ENCODE data around the gene DPF3.

The DPF3 gene

DNA sequence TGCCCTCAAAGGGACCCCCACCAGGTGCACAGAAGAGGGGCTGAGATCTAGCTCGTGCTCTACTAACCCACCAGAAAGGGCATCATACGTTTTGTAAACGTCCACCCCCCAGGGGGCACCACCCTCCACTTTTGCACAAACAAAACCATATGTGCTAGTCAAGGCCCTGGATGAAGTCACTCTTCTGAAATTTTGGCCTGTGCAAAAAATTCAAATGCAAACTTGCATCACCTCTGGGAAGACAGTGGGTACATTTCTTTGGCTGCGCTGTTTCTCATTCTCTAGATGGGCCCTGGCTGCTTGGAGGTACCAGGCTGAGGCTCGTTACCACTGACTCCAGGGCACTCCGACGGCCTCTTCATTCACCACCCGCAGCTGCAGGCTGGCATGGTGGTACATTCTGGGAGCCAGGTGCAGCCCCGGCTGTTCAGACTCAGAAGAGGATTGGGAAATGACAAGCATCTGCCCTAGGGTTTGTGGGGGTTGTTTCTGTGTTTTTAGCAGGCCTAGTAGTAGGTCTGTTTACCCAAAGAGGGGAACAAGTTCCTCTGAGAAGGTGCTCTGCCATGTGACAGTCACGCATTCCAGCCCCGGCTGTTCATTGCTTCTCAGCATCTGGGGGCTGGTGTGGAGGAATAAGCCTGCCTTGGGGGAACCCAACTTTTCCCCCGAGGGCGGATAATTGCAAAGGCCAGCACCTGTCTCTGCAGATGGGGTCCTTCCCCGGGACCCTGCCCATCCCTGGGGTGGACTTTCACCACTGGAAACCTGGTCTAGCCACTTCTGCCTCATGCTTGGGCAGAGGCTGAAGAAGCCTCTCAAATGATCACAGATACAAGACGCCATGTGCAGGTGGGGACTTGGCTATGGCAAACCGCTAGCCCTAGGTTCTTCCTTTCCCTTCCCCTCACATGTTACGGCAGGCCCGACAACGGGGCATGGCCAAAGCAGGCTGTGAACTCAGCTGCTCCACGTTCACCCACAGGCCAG is 147.6 kb downstream of the DPF3 start:
- Histone ChIP-seq H3K27ac (ENCODE audit: low read depth, low read length) (no peak overlapping the region), H3K4me1 (ENCODE audit: control insufficient read depth, low read length) (no peaks in the 10 kb centered on the region), H3K4me2 (ENCODE audit: low read length) (no peak overlapping the region), H3K79me2 (ENCODE audit: control insufficient read depth, low read length) (no peaks in the 10 kb centered on the region), H3K36me3 (ENCODE audit: control insufficient read depth, low read length) (no peaks in the 10 kb centered on the region), H3K9me3 (ENCODE audit: control insufficient read depth, insufficient read depth, low read length) (no peaks in the 10 kb centered on the region; the same call in 1 of the 2 replicates), H3K4me3 (ENCODE audit: low read length) (no peak overlapping the region), H3F3A (ENCODE audit: control insufficient read depth, insufficient read depth) (no peaks in the 10 kb centered on the region), H3K27me3 (ENCODE audit: control insufficient read depth, low read length) (no peaks in the 10 kb centered on the region), H3K9me2 (replicated peaks; ENCODE audit: control insufficient read depth, low read length) (no peaks in the 10 kb centered on the region), H4K20me1 (ENCODE audit: control insufficient read depth, insufficient read depth, low read depth, low read length) (no peaks in the 10 kb centered on the region)
- TF ChIP-seq, protein P1, sequence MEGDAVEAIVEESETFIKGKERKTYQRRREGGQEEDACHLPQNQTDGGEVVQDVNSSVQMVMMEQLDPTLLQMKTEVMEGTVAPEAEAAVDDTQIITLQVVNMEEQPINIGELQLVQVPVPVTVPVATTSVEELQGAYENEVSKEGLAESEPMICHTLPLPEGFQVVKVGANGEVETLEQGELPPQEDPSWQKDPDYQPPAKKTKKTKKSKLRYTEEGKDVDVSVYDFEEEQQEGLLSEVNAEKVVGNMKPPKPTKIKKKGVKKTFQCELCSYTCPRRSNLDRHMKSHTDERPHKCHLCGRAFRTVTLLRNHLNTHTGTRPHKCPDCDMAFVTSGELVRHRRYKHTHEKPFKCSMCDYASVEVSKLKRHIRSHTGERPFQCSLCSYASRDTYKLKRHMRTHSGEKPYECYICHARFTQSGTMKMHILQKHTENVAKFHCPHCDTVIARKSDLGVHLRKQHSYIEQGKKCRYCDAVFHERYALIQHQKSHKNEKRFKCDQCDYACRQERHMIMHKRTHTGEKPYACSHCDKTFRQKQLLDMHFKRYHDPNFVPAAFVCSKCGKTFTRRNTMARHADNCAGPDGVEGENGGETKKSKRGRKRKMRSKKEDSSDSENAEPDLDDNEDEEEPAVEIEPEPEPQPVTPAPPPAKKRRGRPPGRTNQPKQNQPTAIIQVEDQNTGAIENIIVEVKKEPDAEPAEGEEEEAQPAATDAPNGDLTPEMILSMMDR (IDR thresholded peaks at IDR 0.05; ENCODE audit: low read depth, low read length, poor library complexity, severe bottlenecking), result no peak
- no peak for TF ChIP-seq EZH2phosphoT487 (IDR thresholded peaks at IDR 0.05; ENCODE audit: borderline replicate concordance, low read length)

DNA sequence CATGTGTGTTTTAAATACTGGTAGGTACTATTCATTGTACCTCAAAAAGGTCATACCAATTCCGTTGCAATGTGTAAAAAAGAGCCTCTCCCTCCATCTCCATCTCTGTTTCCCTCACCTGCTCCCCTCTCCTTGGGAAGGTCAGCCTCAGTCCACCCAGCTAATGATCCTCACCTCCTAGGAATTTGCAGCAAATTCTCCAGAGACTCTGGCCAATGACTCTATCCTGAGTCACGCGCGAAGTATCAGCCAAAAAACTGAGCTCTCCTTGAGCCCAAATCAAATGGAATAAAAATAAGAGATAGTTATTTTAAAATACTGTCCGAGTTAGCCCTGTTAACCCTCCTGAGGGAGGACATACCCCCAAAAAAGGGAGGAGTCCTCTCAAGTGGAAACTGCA is 148.4 kb downstream of the DPF3 start:
- Histone ChIP-seq H3K4me2 (ENCODE audit: low read length) (no peak overlapping the region), H3K9me2 (replicated peaks; ENCODE audit: control insufficient read depth, low read length) (no peaks in the 10 kb centered on the region), H3K27me3 (ENCODE audit: control insufficient read depth, low read length) (no peaks in the 10 kb centered on the region), H3K79me2 (ENCODE audit: control insufficient read depth, low read length) (no peaks in the 10 kb centered on the region), H4K20me1 (ENCODE audit: control insufficient read depth, insufficient read depth, low read depth, low read length) (no peaks in the 10 kb centered on the region), H3K4me1 (ENCODE audit: control insufficient read depth, low read length) (no peaks in the 10 kb centered on the region), H3K36me3 (ENCODE audit: control insufficient read depth, low read length) (no peaks in the 10 kb centered on the region), H3K27ac (ENCODE audit: low read depth, low read length) (no peak overlapping the region), H3F3A (ENCODE audit: control insufficient read depth, insufficient read depth) (no peaks in the 10 kb centered on the region), H3K9me3 (ENCODE audit: control insufficient read depth, insufficient read depth, low read length) (no peaks in the 10 kb centered on the region; the same call in 1 of the 2 replicates), H3K4me3 (ENCODE audit: low read length) (no peak overlapping the region)
- TF ChIP-seq EZH2phosphoT487 (IDR thresholded peaks at IDR 0.05; ENCODE audit: borderline replicate concordance, low read length), result no peak
- TF ChIP-seq, protein P1 (IDR thresholded peaks at IDR 0.05; ENCODE audit: low read depth, low read length, poor library complexity, severe bottlenecking), result no peak

DNA sequence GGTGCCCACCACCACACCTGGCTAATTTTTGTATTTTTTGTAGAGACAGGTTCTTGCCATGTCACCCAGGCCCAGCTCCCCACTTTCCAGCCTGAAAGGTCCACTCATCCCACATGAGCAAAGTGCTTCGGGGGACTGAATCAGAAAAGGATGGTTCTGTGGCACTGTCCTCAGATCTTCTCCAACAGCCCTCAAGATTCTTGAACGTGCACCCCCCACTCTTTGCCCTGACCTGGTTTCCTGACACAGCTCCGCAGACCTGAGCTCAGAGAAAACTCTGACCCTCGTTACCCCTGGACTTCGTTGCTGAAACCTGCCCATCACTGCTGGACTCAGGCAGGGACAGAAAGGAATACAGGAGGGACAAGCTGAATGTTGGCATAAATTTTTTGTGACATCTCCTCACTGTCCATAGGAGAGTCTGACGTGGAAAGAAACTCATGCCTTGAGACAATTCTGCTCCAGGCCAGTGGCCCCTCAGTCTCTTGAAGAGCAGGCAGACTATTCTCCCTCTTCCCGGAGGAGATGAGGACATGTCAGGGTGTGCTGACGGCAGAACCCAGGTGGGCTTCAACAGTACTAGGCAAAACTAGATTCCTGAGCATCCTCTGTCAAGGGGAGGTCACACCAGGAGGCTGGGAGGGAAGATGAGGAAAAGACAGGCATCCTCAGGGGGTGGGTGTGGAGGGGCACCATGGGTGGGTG is 149.3 kb downstream of the DPF3 start:
- Histone ChIP-seq H3F3A (ENCODE audit: control insufficient read depth, insufficient read depth) (no peaks in the 10 kb centered on the region), H3K27me3 (ENCODE audit: control insufficient read depth, low read length) (no peaks in the 10 kb centered on the region), H3K79me2 (ENCODE audit: control insufficient read depth, low read length) (no peaks in the 10 kb centered on the region), H4K20me1 (ENCODE audit: control insufficient read depth, insufficient read depth, low read depth, low read length) (no peaks in the 10 kb centered on the region), H3K4me3 (ENCODE audit: low read length) (no peak overlapping the region), H3K4me2 (ENCODE audit: low read length) (no peak overlapping the region), H3K9me2 (replicated peaks; ENCODE audit: control insufficient read depth, low read length) (no peaks in the 10 kb centered on the region), H3K27ac (ENCODE audit: low read depth, low read length) (no peak overlapping the region), H3K9me3 (ENCODE audit: control insufficient read depth, insufficient read depth, low read length) (no peaks in the 10 kb centered on the region; the same call in 1 of the 2 replicates), H3K36me3 (ENCODE audit: control insufficient read depth, low read length) (no peaks in the 10 kb centered on the region), H3K4me1 (ENCODE audit: control insufficient read depth, low read length) (no peaks in the 10 kb centered on the region)
- TF ChIP-seq, protein P1 (IDR thresholded peaks at IDR 0.05; ENCODE audit: low read depth, low read length, poor library complexity, severe bottlenecking), result no peak
- no peak for TF ChIP-seq EZH2phosphoT487 (IDR thresholded peaks at IDR 0.05; ENCODE audit: borderline replicate concordance, low read length)
